Activated CD4-positive, alpha-beta T cell treated with anti-CD3 and anti-CD28 coated beads for 36 hours (primary cell): Measurements from ENCODE around the gene COL3A1. TPM values are rescaled to one million over a fixed set of nuclear protein-coding genes. Genes with fewer than 3 reads are reported as not detected.

ENCODE experiments used
- ATAC-seq: fragments of 200-7000 bp; cut with Tn5 transposase; one replicate; pipeline ENCODE4 v1.10.0; 2021; ENCODE audit warnings: mild to moderate bottlenecking, moderate library complexity
- CTCF ChIA-PET: fragments of 350-600 bp; sonication (Branson Sonifier 250); formaldehyde crosslinking; loops from one replicate; lab custom pipeline; 2021; ENCODE audit warnings: antibody characterized with exemption; lab: Charles Lee
- POLR2A ChIA-PET: fragments of 350-600 bp; sonication (Branson Sonifier 250); formaldehyde crosslinking; loops from one replicate; lab custom pipeline; 2021; ENCODE audit warnings: antibody characterized with exemption, inconsistent platforms; lab: Charles Lee
- DNase-seq: peaks from one replicate; pipeline ENCODE4 v3.0.0-alpha.2; 2020
- H3K27ac Mint-ChIP-seq: one replicate; pipeline ENCODE4 v1.8.0; 2021; ENCODE audit warnings: mixed read lengths
- H3K27me3 Mint-ChIP-seq: one replicate; pipeline ENCODE4 v1.8.0; 2021; ENCODE audit warnings: mixed read lengths
- H3K36me3 Mint-ChIP-seq: one replicate; pipeline ENCODE4 v1.8.0; 2021; ENCODE audit warnings: low read depth, mixed read lengths
- H3K4me1 Mint-ChIP-seq: one replicate; pipeline ENCODE4 v1.8.0; 2021; ENCODE audit warnings: mixed read lengths
- H3K4me3 Mint-ChIP-seq: one replicate; pipeline ENCODE4 v1.8.0; 2021; ENCODE audit warnings: mild to moderate bottlenecking, moderate library complexity, mixed read lengths
- H3K9me3 Mint-ChIP-seq: one replicate; pipeline ENCODE4 v1.8.0; 2021; ENCODE audit warnings: low read depth, mixed read lengths
- intact Hi-C, 2 experiments: fragments of 100-400 bp; cut with DNase I in 1 of 2; cut with micrococcal nuclease in 1 of 2; formaldehyde crosslinking; loops; one replicate each; pipeline versions ENCODE4 v1.14.2 to v1.15.1; 2022 to 2024; cut with DNase I, micrococcal nuclease
- total RNA-seq, 2 experiments: library from RNA; stranded (reverse); gene quantifications; one replicate each; pipeline ENCODE4 v1.2.3, GENCODE V29; 2021

COL3A1 gene
- total RNA-seq, 2 experiments from 2014 or later, result 0.05 to 0.12 TPM

DNA sequence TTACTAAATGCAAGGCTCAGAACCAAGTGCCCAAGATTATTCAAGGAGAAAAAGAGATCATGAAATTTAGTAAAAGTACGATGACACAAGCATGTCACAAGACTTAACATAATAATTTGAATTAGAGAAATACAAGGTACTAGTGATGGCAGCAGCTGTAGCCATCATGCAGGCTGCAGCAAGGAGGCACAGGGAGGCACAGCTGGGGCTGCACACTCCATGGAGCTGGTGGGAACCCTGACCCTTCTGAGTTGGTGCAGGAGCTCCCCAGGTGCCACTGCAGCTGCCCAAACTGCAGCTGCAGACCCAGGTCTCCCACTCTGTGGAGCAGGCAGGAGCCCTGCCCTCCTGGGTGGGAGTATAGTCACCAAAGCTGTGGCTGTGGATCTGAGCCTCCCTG lies 46.0 kb downstream of the COL3A1 start:
- ChIA-PET CTCF (no interaction called here), POLR2A (no interaction called here)
- peaks cover 11% of the 10 kb centered on the region for H3K27me3 Mint-ChIP-seq
- no peak overlapping the region for H3K4me3 Mint-ChIP-seq
- intact Hi-C loops, result no loop called here
- H3K27ac Mint-ChIP-seq, result no peak overlapping the region
- H3K36me3 Mint-ChIP-seq, result no peaks in the 10 kb centered on the region
- H3K9me3 Mint-ChIP-seq, result no peaks in the 10 kb centered on the region
- ATAC-seq (no peak), DNase-seq (no peak)
- H3K4me1 Mint-ChIP-seq, result no peaks in the 10 kb centered on the region

DNA sequence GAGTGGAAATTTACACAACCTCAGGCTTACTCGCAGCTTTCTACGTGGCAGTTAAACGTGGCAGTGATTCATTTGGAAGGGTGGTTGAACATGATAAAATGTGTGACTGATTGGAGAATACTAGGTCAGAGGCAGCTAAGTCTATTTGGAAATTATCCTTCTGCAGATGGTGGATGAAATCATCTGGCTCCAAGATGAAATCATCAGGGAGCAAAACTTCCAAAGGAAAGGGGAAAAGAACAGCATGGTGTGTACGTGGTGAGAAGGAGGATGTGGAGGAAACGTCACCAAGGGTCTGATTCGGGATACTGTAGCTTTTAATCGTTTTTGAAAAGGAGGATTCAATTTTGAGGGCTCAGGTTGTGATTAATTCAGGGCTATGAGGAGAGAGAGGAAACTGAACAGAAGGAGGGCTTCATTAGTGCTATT lies 47.9 kb downstream of the COL3A1 start:
- DNase-seq (no peak), ATAC-seq (no peak)
- Mint-ChIP-seq H3K4me1 (no peaks in the 10 kb centered on the region), H3K27ac (no peak overlapping the region), H3K36me3 (no peaks in the 10 kb centered on the region), H3K4me3 (no peak overlapping the region), H3K27me3 (peaks cover 13% of the 10 kb centered on the region), H3K9me3 (no peaks in the 10 kb centered on the region)
- CTCF ChIA-PET, result no interaction called here
- intact Hi-C loops, result no loop called here
- POLR2A ChIA-PET, result no interaction called here

DNA sequence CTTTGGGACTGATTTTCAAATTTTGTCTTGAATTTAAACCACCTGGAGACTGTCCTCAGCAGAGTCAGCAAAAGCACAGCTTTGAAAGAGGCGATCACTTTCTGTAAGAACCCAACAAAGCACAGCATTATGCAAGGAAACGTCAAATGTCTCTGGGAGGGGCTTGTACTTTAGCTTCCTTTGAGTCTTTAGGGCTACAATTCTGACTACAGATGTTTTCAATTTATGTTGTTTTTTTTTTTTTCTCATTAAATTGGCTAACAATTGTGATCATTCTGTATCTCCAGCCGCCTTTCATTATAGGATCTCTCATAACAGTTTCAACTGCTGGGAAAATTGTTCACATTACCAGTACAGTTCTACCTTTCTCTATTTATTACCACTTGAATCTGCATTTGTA lies 48.3 kb downstream of the COL3A1 start:
- POLR2A ChIA-PET, result no interaction called here
- intact Hi-C loops, result no loop called here

DNA sequence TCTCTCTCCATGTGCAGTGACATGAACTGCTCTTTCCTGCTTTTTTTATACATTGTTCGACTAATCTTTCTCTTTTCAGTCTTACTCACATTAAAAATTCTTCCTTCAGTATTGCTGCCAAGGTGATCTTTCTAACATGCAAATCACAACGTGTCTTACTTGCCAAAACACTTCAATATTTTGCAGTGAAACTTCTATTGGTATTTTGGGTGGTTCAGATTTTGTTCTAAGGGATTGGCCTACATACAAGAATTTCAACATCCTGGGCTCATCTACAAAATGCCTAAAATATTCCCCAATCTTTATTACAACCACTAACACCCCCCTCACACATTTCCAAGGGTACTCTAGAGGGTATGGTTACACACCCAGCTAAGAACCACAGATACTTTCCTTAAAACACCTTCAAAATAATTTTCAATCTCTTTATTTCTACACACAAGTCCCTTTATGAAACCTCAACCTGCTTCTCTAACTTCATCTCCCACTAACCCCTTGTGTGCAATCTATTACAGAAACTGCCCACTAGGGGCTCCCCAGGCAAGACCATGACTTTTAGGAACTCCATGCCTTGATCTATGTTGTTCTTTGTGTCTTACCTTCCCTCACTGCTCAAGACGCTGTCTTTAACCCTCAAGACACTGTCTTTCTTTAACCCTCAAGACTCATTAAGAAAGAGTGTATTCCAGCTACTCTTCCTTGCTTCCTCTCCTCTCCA lies 50.9 kb downstream of the COL3A1 start:
- no peak for ATAC-seq
- peaks cover 9% of the 10 kb centered on the region for H3K27me3 Mint-ChIP-seq
- H3K36me3 Mint-ChIP-seq, result no peaks in the 10 kb centered on the region
- intact Hi-C loops, result no loop called here
- no peaks in the 10 kb centered on the region for H3K4me1 Mint-ChIP-seq
- no peak overlapping the region for H3K27ac Mint-ChIP-seq
- ChIA-PET POLR2A (no interaction called here), CTCF (interaction anchor here (0.7 kb wide), 1 partner anchor 175 kb away, joined by 3 read pairs; no protein-coding TSS in a partner anchor)
- no peak overlapping the region for H3K4me3 Mint-ChIP-seq
- DNase-seq, result peak; percentile 11
- no peaks in the 10 kb centered on the region for H3K9me3 Mint-ChIP-seq

More for the DNA sequence above, 48.3 kb downstream of the COL3A1 start:
- no peak for ATAC-seq
- no peak overlapping the region for H3K27ac Mint-ChIP-seq
- no peaks in the 10 kb centered on the region for H3K4me1 Mint-ChIP-seq
- H3K36me3 Mint-ChIP-seq, result no peaks in the 10 kb centered on the region
- CTCF ChIA-PET, result no interaction called here
- no peak overlapping the region for H3K4me3 Mint-ChIP-seq
- no peaks in the 10 kb centered on the region for H3K9me3 Mint-ChIP-seq
- peaks cover 13% of the 10 kb centered on the region for H3K27me3 Mint-ChIP-seq
- no peak for DNase-seq

DNA sequence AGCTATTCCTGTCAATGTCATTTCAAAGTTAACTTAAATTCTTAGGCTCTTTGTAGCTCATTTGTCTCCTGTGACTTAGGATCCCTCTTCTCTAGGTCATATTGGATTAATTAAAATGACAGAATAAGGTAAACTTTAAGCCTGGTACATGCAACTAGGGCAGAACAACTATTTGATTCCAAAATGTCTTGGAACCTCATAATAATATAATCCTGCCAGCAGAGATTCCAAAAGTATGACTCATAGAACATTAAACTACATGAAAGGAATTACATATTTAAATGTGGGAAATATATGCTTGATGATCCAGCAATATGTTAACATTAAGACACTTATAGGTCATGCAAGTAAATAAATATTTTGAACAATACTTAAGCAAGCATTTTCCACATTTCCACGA lies 63.3 kb downstream of the COL3A1 start:
- H3K27ac Mint-ChIP-seq, result no peak overlapping the region
- ATAC-seq, result no peak
- no peak for DNase-seq
- ChIA-PET POLR2A (no interaction called here), CTCF (no interaction called here)
- intact Hi-C loops, result no loop called here
- no peaks in the 10 kb centered on the region for H3K27me3 Mint-ChIP-seq
- no peaks in the 10 kb centered on the region for H3K36me3 Mint-ChIP-seq
- H3K4me3 Mint-ChIP-seq, result no peak overlapping the region
- no peaks in the 10 kb centered on the region for H3K9me3 Mint-ChIP-seq
- H3K4me1 Mint-ChIP-seq, result peaks cover 9% of the 10 kb centered on the region

GRCh38 chr2:189045836-189046235 lies 71.7 kb downstream of the COL3A1 start:
- H3K9me3 Mint-ChIP-seq, result no peaks in the 10 kb centered on the region
- no peak overlapping the region for H3K27ac Mint-ChIP-seq
- POLR2A ChIA-PET, result no interaction called here
- ATAC-seq (no peak), DNase-seq (no peak)
- CTCF ChIA-PET, result no interaction called here
- intact Hi-C loops, result no loop called here
- H3K4me3 Mint-ChIP-seq, result no peak overlapping the region
- H3K36me3 Mint-ChIP-seq, result no peaks in the 10 kb centered on the region
- H3K27me3 Mint-ChIP-seq, result no peaks in the 10 kb centered on the region
- H3K4me1 Mint-ChIP-seq, result no peaks in the 10 kb centered on the region

GRCh38 chr2:189046320-189046719 lies 72.1 kb downstream of the COL3A1 start:
- intact Hi-C loops, result no loop called here
- H3K27me3 Mint-ChIP-seq, result no peaks in the 10 kb centered on the region
- H3K4me1 Mint-ChIP-seq, result no peaks in the 10 kb centered on the region
- no peak overlapping the region for H3K27ac Mint-ChIP-seq
- H3K36me3 Mint-ChIP-seq, result no peaks in the 10 kb centered on the region
- no peaks in the 10 kb centered on the region for H3K9me3 Mint-ChIP-seq
- POLR2A ChIA-PET, result no interaction called here
- ATAC-seq (no peak), DNase-seq (no peak)
- H3K4me3 Mint-ChIP-seq, result no peak overlapping the region
- CTCF ChIA-PET, result interaction anchor here (0.6 kb wide), 1 partner anchor 550 kb away, joined by 3 read pairs; no protein-coding TSS in a partner anchor

GRCh38 chr2:189047171-189047888 lies 73.2 kb downstream of the COL3A1 start:
- no peaks in the 10 kb centered on the region for H3K27me3 Mint-ChIP-seq
- H3K9me3 Mint-ChIP-seq, result no peaks in the 10 kb centered on the region
- CTCF ChIA-PET, result no interaction called here
- DNase-seq (no peak), ATAC-seq (no peak)
- intact Hi-C loops, result no loop called here
- H3K4me3 Mint-ChIP-seq, result no peak overlapping the region
- H3K36me3 Mint-ChIP-seq, result no peaks in the 10 kb centered on the region
- H3K27ac Mint-ChIP-seq, result no peak overlapping the region
- no peaks in the 10 kb centered on the region for H3K4me1 Mint-ChIP-seq
- POLR2A ChIA-PET, result no interaction called here

DNA sequence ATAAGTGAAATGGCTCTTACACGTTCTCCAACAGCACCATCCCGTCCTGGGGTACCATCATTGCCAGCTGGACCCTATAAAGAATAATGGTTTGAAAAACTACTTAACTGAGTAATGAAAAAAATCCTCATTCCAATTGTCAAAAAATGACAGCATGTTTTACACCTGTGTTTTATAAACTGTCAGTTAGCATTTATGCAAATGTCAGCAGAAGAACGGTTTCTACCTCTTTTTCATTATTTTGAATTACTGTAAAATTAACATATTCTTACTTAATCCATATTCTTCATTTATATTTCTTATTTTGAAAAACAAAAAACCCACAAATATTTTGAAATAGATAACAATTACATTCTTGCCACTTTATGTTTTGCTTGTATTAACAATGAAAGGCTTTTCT lies 74.0 kb downstream of the COL3A1 start:
- no peak overlapping the region for H3K27ac Mint-ChIP-seq
- ChIA-PET POLR2A (no interaction called here), CTCF (no interaction called here)
- no peaks in the 10 kb centered on the region for H3K36me3 Mint-ChIP-seq
- H3K4me3 Mint-ChIP-seq, result no peak overlapping the region
- H3K9me3 Mint-ChIP-seq, result no peaks in the 10 kb centered on the region
- no peaks in the 10 kb centered on the region for H3K27me3 Mint-ChIP-seq
- DNase-seq (no peak), ATAC-seq (no peak)
- intact Hi-C loops, result no loop called here
- no peaks in the 10 kb centered on the region for H3K4me1 Mint-ChIP-seq

- CTCF ChIA-PET, result interaction anchor here (1.9 kb wide), 1 partner anchor 45 kb away, joined by 8 read pairs; no protein-coding TSS in a partner anchor
- no peak overlapping the region for H3K27ac Mint-ChIP-seq
- H3K4me1 Mint-ChIP-seq, result no peaks in the 10 kb centered on the region
- H3K9me3 Mint-ChIP-seq, result no peaks in the 10 kb centered on the region
- POLR2A ChIA-PET, result no interaction called here
- H3K4me3 Mint-ChIP-seq, result no peak overlapping the region
- intact Hi-C loops, result no loop called here
- ATAC-seq, result no peak
- H3K27me3 Mint-ChIP-seq, result no peaks in the 10 kb centered on the region
- H3K36me3 Mint-ChIP-seq, result no peaks in the 10 kb centered on the region
- no peak for DNase-seq
Measured at GRCh38 chr2:189049709-189050164, 75.6 kb downstream of the COL3A1 start.

DNA sequence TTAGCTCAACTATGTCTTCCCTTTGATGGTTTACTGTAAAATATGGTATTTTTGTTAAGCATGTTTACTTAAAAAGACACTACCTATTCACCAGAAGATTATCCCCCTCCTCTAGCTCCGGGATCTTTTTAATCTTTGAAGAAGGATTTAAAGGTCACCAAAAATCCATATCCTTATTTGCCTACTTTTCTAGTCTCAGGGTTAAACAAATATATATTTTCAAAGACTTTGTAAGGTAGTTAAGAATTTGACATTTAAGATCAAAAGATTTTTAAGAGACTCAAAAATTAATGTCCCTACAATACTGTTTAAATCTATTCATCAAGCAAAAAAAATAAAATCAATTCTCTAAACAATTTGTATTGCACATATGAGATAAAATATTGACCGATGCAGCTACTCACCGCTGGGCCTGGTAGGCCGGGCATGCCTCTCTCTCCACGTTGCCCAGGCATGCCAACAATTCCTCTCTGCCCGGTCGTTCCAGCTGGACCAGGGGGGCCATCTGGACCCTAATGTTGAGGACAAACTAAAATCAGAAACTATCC lies 76.1 kb downstream of the COL3A1 start:
- Mint-ChIP-seq H3K4me3 (no peak overlapping the region), H3K9me3 (no peaks in the 10 kb centered on the region), H3K4me1 (no peaks in the 10 kb centered on the region), H3K27ac (no peak overlapping the region), H3K36me3 (no peaks in the 10 kb centered on the region), H3K27me3 (no peaks in the 10 kb centered on the region)
- POLR2A ChIA-PET, result no interaction called here
- CTCF ChIA-PET, result interaction anchor here (1.9 kb wide), 1 partner anchor 44 kb away, joined by 8 read pairs; no protein-coding TSS in a partner anchor
- DNase-seq (no peak), ATAC-seq (no peak)
- intact Hi-C loops, result no loop called here
